BLaER1 (cell line): Measurements from ENCODE around the gene CREB5.

ENCODE experiments used
- H3K27ac ChIP-seq: shearing (Covaris generic); formaldehyde crosslinking; 2 replicates; pipeline ENCODE4 v1.8.1; 2022
- H3K27me3 ChIP-seq: shearing (Covaris generic); formaldehyde crosslinking; 2 replicates; pipeline ENCODE4 v1.8.1; 2022
- H3K36me3 ChIP-seq: shearing (Covaris generic); formaldehyde crosslinking; 2 replicates; pipeline ENCODE4 v1.8.1; 2022
- H3K4me1 ChIP-seq: shearing (Covaris generic); formaldehyde crosslinking; 2 replicates; pipeline ENCODE4 v1.8.1; 2022
- H3K4me2 ChIP-seq: shearing (Covaris generic); formaldehyde crosslinking; 2 replicates; pipeline ENCODE4 v1.8.1; 2022
- H3K4me3 ChIP-seq: shearing (Covaris generic); formaldehyde crosslinking; 2 replicates; pipeline ENCODE4 v1.8.1; 2022
- H3K9ac ChIP-seq: shearing (Covaris generic); formaldehyde crosslinking; 2 replicates; pipeline ENCODE4 v1.8.1; 2022
- H3K9me3 ChIP-seq: shearing (Covaris generic); formaldehyde crosslinking; 2 replicates; pipeline ENCODE4 v1.8.1; 2022
- H4K20me1 ChIP-seq: shearing (Covaris generic); formaldehyde crosslinking; 2 replicates; pipeline ENCODE4 v1.8.1; 2022
- Cebpa-rat ChIP-seq: shearing (Covaris generic); IDR thresholded peaks from 2 replicates; pipeline ENCODE4 v1.8.1; 2022

The CREB5 gene

GRCh38 chr7:28631995-28632394, 219.7 kb downstream of the CREB5 start:
- Histone ChIP-seq H4K20me1 (no peaks in the 10 kb centered on the region), H3K9ac (no peak overlapping the region), H3K36me3 (no peaks in the 10 kb centered on the region), H3K4me1 (no peaks in the 10 kb centered on the region), H3K4me3 (no peak overlapping the region), H3K9me3 (no peaks in the 10 kb centered on the region), H3K27ac (no peak overlapping the region), H3K4me2 (no peak overlapping the region), H3K27me3 (no peaks in the 10 kb centered on the region)
- no peak for TF ChIP-seq Cebpa-rat

- no peaks in the 10 kb centered on the region for H4K20me1 ChIP-seq
- H3K27me3 ChIP-seq: no peaks in the 10 kb centered on the region
- H3K27ac ChIP-seq: no peak overlapping the region
- no peak overlapping the region for H3K4me3 ChIP-seq
- no peak overlapping the region for H3K9ac ChIP-seq
- no peak for TF ChIP-seq Cebpa-rat
- no peaks in the 10 kb centered on the region for H3K9me3 ChIP-seq
- no peak overlapping the region for H3K4me2 ChIP-seq
- no peaks in the 10 kb centered on the region for H3K36me3 ChIP-seq
- H3K4me1 ChIP-seq: no peaks in the 10 kb centered on the region
Measured at GRCh38 chr7:28638914-28639313, 226.6 kb downstream of the CREB5 start.

- Histone ChIP-seq H4K20me1 (no peaks in the 10 kb centered on the region), H3K27ac (no peak overlapping the region)
Measured at GRCh38 chr7:28640001-28640400, 227.7 kb downstream of the CREB5 start.

GRCh38 chr7:28641752-28642545, 229.6 kb downstream of the CREB5 start:
- no peaks in the 10 kb centered on the region for H3K36me3 ChIP-seq
- H4K20me1 ChIP-seq: no peaks in the 10 kb centered on the region; the same call in 1 of the 2 replicates
- no peak overlapping the region for H3K27ac ChIP-seq

More at GRCh38 chr7:28640001-28640400, 227.7 kb downstream of the CREB5 start:
- Histone ChIP-seq H3K4me1 (no peaks in the 10 kb centered on the region), H3K36me3 (no peaks in the 10 kb centered on the region), H3K9ac (no peak overlapping the region), H3K4me3 (no peak overlapping the region), H3K9me3 (no peaks in the 10 kb centered on the region), H3K4me2 (no peak overlapping the region), H3K27me3 (no peaks in the 10 kb centered on the region)
- no peak for TF ChIP-seq Cebpa-rat

GRCh38 chr7:28643188-28643569, 230.9 kb downstream of the CREB5 start:
- Histone ChIP-seq H3K9me3 (no peaks in the 10 kb centered on the region), H3K27ac (no peak overlapping the region), H3K36me3 (no peaks in the 10 kb centered on the region), H3K4me2 (no peak overlapping the region), H3K9ac (no peak overlapping the region), H4K20me1 (no peaks in the 10 kb centered on the region; the same call in 1 of the 2 replicates), H3K4me3 (no peak overlapping the region), H3K27me3 (no peaks in the 10 kb centered on the region), H3K4me1 (no peaks in the 10 kb centered on the region)
- TF ChIP-seq Cebpa-rat: no peak

More at GRCh38 chr7:28641752-28642545, 229.6 kb downstream of the CREB5 start:
- H3K4me1 ChIP-seq: no peaks in the 10 kb centered on the region
- H3K27me3 ChIP-seq: no peaks in the 10 kb centered on the region
- H3K4me3 ChIP-seq: no peak overlapping the region
- TF ChIP-seq Cebpa-rat: no peak
- H3K9ac ChIP-seq: no peak overlapping the region
- no peaks in the 10 kb centered on the region for H3K9me3 ChIP-seq
- no peak overlapping the region for H3K4me2 ChIP-seq

- Histone ChIP-seq H3K4me2 (no peak overlapping the region), H4K20me1 (no peaks in the 10 kb centered on the region; the same call in 1 of the 2 replicates), H3K9me3 (no peaks in the 10 kb centered on the region), H3K4me1 (no peaks in the 10 kb centered on the region), H3K27ac (no peak overlapping the region), H3K36me3 (no peaks in the 10 kb centered on the region), H3K9ac (no peak overlapping the region), H3K4me3 (no peak overlapping the region), H3K27me3 (no peaks in the 10 kb centered on the region)
- TF ChIP-seq Cebpa-rat: no peak
Measured at GRCh38 chr7:28643584-28644340, 231.4 kb downstream of the CREB5 start.

- Histone ChIP-seq H3K4me3 (no peak overlapping the region), H3K9me3 (no peaks in the 10 kb centered on the region), H3K4me2 (no peak overlapping the region), H3K36me3 (no peaks in the 10 kb centered on the region), H3K27ac (no peak overlapping the region), H3K4me1 (no peaks in the 10 kb centered on the region), H4K20me1 (no peaks in the 10 kb centered on the region; the same call in 1 of the 2 replicates), H3K9ac (no peak overlapping the region), H3K27me3 (no peaks in the 10 kb centered on the region)
- no peak for TF ChIP-seq Cebpa-rat
Measured at GRCh38 chr7:28645866-28646265, 233.5 kb downstream of the CREB5 start.

GRCh38 chr7:28646376-28647075, 234.2 kb downstream of the CREB5 start:
- no peaks in the 10 kb centered on the region; the same call in 1 of the 2 replicates for H4K20me1 ChIP-seq
- H3K9ac ChIP-seq: no peak overlapping the region
- H3K4me2 ChIP-seq: no peak overlapping the region
- H3K27me3 ChIP-seq: no peaks in the 10 kb centered on the region
- TF ChIP-seq Cebpa-rat: no peak
- H3K4me3 ChIP-seq: no peak overlapping the region
- no peaks in the 10 kb centered on the region for H3K9me3 ChIP-seq
- no peak overlapping the region for H3K27ac ChIP-seq
- H3K4me1 ChIP-seq: no peaks in the 10 kb centered on the region
- H3K36me3 ChIP-seq: no peaks in the 10 kb centered on the region

GRCh38 chr7:28647076-28647421, 234.7 kb downstream of the CREB5 start:
- no peak overlapping the region for H3K4me3 ChIP-seq
- H3K27me3 ChIP-seq: no peaks in the 10 kb centered on the region
- no peaks in the 10 kb centered on the region for H3K36me3 ChIP-seq
- no peak for TF ChIP-seq Cebpa-rat
- no peaks in the 10 kb centered on the region; the same call in 1 of the 2 replicates for H4K20me1 ChIP-seq
- no peaks in the 10 kb centered on the region for H3K9me3 ChIP-seq
- no peak overlapping the region for H3K27ac ChIP-seq
- no peaks in the 10 kb centered on the region for H3K4me1 ChIP-seq
- no peak overlapping the region for H3K4me2 ChIP-seq
- H3K9ac ChIP-seq: no peak overlapping the region

- no peak overlapping the region for H3K4me3 ChIP-seq
- H3K4me1 ChIP-seq: no peaks in the 10 kb centered on the region
- no peak overlapping the region for H3K27ac ChIP-seq
- no peak overlapping the region for H3K4me2 ChIP-seq
- H3K9me3 ChIP-seq: no peaks in the 10 kb centered on the region
- no peak overlapping the region for H3K9ac ChIP-seq
- no peaks in the 10 kb centered on the region for H3K36me3 ChIP-seq
- H3K27me3 ChIP-seq: no peaks in the 10 kb centered on the region
- H4K20me1 ChIP-seq: no peaks in the 10 kb centered on the region; the same call in 1 of the 2 replicates
- no peak for TF ChIP-seq Cebpa-rat
Measured at GRCh38 chr7:28649189-28649588, 236.9 kb downstream of the CREB5 start.
